Renal pelvis (tissue), 4 donors: ENCODE results near the gene LRRFIP2. TPM values are rescaled to one million over a fixed set of nuclear protein-coding genes. Genes with fewer than 3 reads are reported as not detected.
"Not testable (repeated sequence)": the region's sequence is repeated elsewhere in the genome, so short reads cannot be mapped to it uniquely, and the experiment has no call there.

Experiments used
- DNase-seq: peaks from one replicate; pipeline ENCODE4 v3.0.0-alpha.2; 2013
- polyA plus RNA-seq, 3 donors: library from polyadenylated mRNA; unstranded; fragments of 120-200 nt; gene quantifications; one replicate each; pipeline ENCODE4 v1.2.1, GENCODE V29; 2013; ENCODE audit not compliant: insufficient read length in 3 of 3

Gene LRRFIP2
- polyA plus RNA-seq, 3 donors: 38.1 to 40.5 (median 39.8) TPM

DNA sequence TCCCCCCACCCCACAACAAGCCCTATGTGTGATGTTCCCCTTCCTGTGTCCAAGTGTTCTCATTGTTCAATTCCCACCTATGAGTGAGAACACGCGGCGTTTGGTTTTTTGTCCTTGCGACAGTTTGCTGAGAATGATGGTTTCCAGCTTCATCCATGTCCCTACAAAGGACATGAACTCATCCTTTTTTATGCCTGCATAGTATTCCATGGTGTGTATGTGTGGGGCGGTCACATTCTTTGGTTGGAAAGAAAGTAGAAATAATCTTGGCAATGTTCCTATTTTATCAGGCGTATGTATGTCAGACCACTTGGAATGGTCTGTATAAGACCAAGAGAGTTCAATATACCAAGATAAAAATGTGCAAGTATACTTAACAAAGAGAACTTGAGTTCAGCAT, 52.3 kb downstream of the LRRFIP2 start:
- not testable (repeated sequence) for DNase-seq

GRCh38 chr3:37118163-37118562, 56.2 kb downstream of the LRRFIP2 start:
- DNase-seq: no peak

DNA sequence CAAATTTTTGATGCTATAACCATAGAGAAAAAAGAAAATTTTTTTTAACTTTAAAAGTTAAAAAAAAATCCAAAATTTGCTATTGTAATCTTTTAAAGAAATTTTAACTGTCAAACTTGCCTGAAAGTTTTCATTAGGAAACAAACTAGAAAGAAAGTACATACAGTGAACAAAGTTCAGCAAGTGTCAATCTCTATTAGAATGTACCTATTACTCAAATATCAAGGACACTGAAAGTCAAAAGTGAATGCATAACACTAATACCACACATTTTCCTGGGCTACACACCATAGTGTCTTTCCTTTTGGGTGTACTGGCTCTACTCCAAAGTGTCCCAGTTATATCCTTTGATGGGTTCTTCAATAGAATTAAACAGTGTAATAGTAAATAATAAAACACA, 56.8 kb downstream of the LRRFIP2 start:
- no peak for DNase-seq

- DNase-seq: no peak
These were observed 57.4 kb downstream of the LRRFIP2 start for GRCh38 chr3:37116998-37117397.

GRCh38 chr3:37115446-37115845, 58.9 kb downstream of the LRRFIP2 start:
- no peak for DNase-seq

- no peak for DNase-seq
These were observed 59.9 kb downstream of the LRRFIP2 start for GRCh38 chr3:37114251-37115145.

GRCh38 chr3:37112987-37113386, 61.4 kb downstream of the LRRFIP2 start:
- no peak for DNase-seq

GRCh38 chr3:37111199-37111598, 63.2 kb downstream of the LRRFIP2 start:
- DNase-seq: no peak

DNA sequence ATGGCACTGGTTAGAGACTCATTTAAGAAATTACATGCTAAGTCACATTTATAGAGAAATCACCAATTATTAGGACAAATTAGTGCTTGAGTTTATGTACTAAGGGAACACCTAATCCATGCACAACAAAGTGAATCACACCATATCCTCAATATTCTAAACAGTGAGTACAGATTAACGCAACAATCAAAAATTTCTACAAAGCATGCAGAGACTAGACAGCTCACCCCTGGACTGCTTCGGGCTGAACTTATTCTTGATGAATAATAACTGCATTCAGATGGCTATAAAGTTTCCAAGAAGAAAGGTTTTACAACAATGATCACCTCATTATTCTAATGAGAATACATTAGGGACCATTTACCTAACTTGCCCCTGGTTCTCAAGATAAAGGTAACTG, 66.5 kb downstream of the LRRFIP2 start:
- DNase-seq: no peak

GRCh38 chr3:37103103-37103808, 71.1 kb downstream of the LRRFIP2 start:
- no peak for DNase-seq

DNA sequence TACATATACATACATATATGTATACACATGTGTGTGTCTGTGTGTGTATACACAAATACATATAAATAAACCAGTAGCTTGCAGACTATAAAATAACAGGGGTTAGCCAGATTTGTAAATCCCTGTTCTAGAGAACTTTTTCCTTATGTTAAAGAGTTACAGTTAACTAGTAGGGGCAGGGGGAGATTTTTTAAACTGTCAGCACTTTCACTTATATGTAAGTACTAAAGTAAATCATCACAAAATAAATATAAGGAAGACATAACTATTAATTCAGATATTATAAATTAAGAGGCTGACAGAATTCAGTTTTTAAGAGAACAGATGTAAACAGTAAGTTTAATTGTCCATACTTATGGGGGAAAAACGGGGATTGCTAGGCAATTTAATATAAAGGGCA, 74.0 kb downstream of the LRRFIP2 start:
- no peak for DNase-seq

GRCh38 chr3:37099469-37099868, 74.9 kb downstream of the LRRFIP2 start:
- no peak for DNase-seq

DNA sequence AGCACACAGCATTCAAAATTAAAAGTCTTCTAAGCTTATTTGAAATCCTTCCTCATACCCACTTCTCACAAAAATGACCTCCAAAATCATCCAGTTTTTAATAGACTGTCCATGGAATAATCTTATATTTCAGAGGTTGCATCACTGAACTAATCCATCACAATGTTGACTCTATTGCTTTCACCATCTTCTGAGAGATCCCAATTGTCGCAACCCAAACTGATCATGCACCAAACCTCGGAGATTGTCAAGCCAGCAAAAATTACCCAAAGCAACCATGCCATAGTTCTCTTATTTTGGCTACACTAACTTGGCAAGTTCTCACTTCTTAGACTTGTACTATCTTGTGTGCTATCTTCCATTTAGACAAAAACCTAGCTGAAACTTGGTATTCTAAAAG, 75.5 kb downstream of the LRRFIP2 start:
- no peak for DNase-seq

GRCh38 chr3:37097776-37098175, 76.6 kb downstream of the LRRFIP2 start:
- DNase-seq: no peak

GRCh38 chr3:37096975-37097374, 77.4 kb downstream of the LRRFIP2 start:
- no peak for DNase-seq

- no peak for DNase-seq
These were observed 78.1 kb downstream of the LRRFIP2 start for GRCh38 chr3:37096288-37096687.

- no peak for DNase-seq
These were observed 79.7 kb downstream of the LRRFIP2 start for GRCh38 chr3:37094636-37095035.

DNA sequence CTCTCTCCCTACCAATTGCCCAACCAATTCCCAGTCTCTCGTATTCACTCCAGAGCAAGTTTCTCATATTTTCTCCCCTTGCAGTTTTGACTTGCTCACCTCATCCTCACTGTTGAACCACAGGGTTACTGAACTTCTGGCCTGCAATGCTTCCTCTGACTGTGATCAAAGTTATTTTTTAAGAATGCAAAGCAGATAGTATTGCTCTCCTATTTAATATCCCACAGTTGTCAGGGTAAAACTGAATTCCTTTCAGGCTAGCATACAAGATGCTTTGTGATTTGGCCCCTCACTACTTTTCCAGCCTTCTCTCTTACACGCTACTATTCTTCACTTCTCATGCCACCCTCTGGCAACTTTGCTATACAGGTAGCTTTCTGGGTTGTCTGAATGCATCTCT, 80.9 kb downstream of the LRRFIP2 start:
- DNase-seq: no peak

DNA sequence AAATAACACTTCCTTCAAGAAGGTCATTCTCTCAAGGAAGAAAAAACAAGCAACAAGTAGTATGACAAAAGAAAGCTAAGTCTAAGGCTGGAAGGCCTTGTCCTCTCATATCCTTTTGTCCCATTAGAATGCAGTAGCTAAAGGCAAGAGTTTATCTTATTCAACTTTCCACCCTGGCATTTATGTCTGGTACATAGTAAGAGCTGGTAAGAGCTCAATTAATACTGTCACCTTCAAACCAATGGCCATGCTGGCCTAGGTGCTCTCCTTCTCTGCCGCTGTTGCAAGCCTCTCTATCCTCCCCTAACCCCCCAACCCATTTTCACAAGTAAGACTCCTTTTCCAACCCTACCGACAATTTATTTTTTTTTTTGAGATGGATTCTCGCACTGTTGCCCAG, 81.9 kb downstream of the LRRFIP2 start:
- DNase-seq: no peak

DNA sequence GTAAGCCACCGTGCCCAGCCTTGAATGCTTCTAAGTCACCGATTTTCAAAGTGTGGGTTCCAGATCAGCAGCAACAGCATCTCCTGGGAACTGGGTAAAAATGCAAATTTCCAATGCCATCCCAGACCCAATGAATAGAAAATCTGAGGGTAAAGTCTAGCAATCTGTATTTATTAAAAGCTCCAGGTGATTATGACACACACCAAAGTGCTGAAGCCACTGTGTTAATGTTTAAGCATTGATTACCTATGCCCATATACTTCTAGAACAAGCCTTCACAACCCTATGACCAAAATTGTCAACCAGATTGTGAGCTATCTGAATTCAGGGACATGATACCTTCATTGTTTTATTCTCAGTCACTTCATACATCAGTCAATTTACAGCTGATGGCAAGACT, 86.5 kb downstream of the LRRFIP2 start:
- DNase-seq: no peak

DNA sequence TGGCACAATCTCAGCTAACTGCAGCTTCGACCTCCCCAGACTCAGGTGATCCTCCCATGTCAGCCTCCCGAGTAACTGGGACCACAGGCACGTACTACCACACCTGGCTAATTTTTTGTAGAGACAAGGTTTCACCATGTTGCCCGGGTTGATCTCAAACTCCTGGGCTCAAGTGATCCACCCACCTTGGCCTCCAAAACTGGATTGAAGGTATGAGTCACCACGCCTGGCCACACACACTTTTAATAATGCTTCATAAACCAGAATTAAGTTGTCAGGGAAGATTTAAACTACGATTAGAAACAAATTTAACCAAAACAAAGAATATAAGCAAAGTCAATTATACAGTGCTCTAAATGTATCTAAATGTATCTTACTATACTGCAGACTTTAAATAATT, 87.5 kb downstream of the LRRFIP2 start:
- no peak for DNase-seq

DNA sequence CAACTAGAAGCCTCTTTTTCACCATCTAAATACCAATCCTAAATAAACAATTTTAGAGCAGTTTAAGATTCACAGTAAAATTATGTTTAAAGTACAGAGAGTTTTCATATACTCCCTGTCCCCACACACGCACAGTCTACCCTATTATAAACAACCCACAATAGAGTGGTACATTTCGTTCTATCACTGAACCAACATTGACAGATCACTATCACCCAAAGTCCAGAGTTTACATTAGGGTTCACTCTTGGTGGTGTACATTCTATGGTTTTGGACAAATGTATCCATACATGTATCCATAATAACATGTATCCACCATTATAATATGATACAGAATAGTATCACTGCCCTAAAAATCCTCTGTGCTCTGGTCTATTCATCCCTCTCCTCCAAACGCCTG, 92.1 kb downstream of the LRRFIP2 start:
- no peak for DNase-seq

- no peak for DNase-seq
These were observed 98.4 kb downstream of the LRRFIP2 start for GRCh38 chr3:37075955-37076354.
